SK-N-SH (cell line): ENCODE data around the gene RHOBTB3. TPM values are rescaled to one million over a fixed set of nuclear protein-coding genes. Genes with fewer than 3 reads are reported as not detected.

Source experiments
- CTCF ChIA-PET: fragments of 300-600, 350-600 bp; formaldehyde crosslinking; extraction: SDS; loops from one replicate; lab custom pipeline; 2021; lab: Yijun Ruan, JAX
- POLR2A ChIA-PET: fragments of 350-600 bp; sonication (Branson Sonifier 250); formaldehyde crosslinking; extraction: SDS; loops from one replicate; lab custom pipeline; 2020; ENCODE audit warnings: antibody characterized with exemption, inconsistent platforms; lab: Yijun Ruan, JAX
- DNase-seq: peaks from one replicate; pipeline ENCODE4 v3.0.0; 2012
- H2AFZ ChIP-seq: fragments of 200-600 bp; sonication (generic); 2 replicates; pipeline ENCODE4 v1.8.1; 2016; ENCODE audit warnings: antibody characterized with exemption, mild to moderate bottlenecking, low read depth
- H3F3A ChIP-seq: fragments of 200-600 bp; sonication (generic); replicated peaks from 2 replicates; pipeline ENCODE3; 2016; ENCODE audit warnings: antibody characterized with exemption, mild to moderate bottlenecking; ENCODE audit not compliant: insufficient read depth
- H3K27ac ChIP-seq, 2 experiments: fragments of 200-500 bp in 1 of 2; fragments of 200-600 bp in 1 of 2; sonication (Bioruptor generic) in 1 of 2; sonication (generic), shearing (Covaris generic) in 1 of 2; 2 replicates each; pipeline versions ENCODE4 v1.5.1 to v1.6.1; 2014 to 2016; ENCODE audit warnings: low read depth in 2 of 2, inconsistent platforms in 1 of 2, low read length in 1 of 2, mild to moderate bottlenecking in 1 of 2, mixed read lengths in 1 of 2
- H3K27me3 ChIP-seq: fragments of 200-600 bp; sonication (generic), shearing (Covaris generic); 2 replicates; pipeline ENCODE4 v1.6.1; 2016; ENCODE audit warnings: mixed run types; ENCODE audit not compliant: insufficient read depth
- H3K36me3 ChIP-seq, 2 experiments: fragments of 200-500 bp in 1 of 2; fragments of 200-600 bp in 1 of 2; sonication (Bioruptor generic) in 1 of 2; sonication (generic) in 1 of 2; replicated peaks in 1 of 2; 2 replicates each; pipeline versions ENCODE3 to v1.5.1; 2014 to 2016; ENCODE audit warnings: low read length in 1 of 2, mild to moderate bottlenecking in 1 of 2; ENCODE audit not compliant: insufficient read depth in 2 of 2, control insufficient read depth in 1 of 2
- H3K4me1 ChIP-seq, 2 experiments: fragments of 200-500 bp in 1 of 2; fragments of 200-600 bp in 1 of 2; sonication (Bioruptor generic) in 1 of 2; sonication (generic), shearing (Covaris generic) in 1 of 2; 2 replicates each; pipeline versions ENCODE4 v1.5.1 to v1.6.1; 2014 to 2016; ENCODE audit warnings: low read depth in 1 of 2, low read length in 1 of 2, mixed run types in 1 of 2; ENCODE audit not compliant: insufficient read depth in 2 of 2, control insufficient read depth in 1 of 2
- H3K4me2 ChIP-seq: fragments of 200-600 bp; sonication (generic), shearing (Covaris generic); 2 replicates; pipeline ENCODE4 v1.6.1; 2017; ENCODE audit warnings: mixed run types
- H3K4me3 ChIP-seq, 2 experiments: fragments of 200-500 bp in 1 of 2; fragments of 200-600 bp in 1 of 2; sonication (Bioruptor generic) in 1 of 2; sonication (generic), shearing (Covaris generic) in 1 of 2; 2 replicates each; pipeline versions ENCODE4 v1.5.1 to v1.8.1; 2014 to 2016; ENCODE audit warnings: low read depth in 2 of 2, inconsistent platforms in 1 of 2, low read length in 1 of 2, mild to moderate bottlenecking in 1 of 2, mixed read lengths in 1 of 2, moderate library complexity in 1 of 2
- H3K79me2 ChIP-seq: fragments of 200-600 bp; sonication (generic); 2 replicates; pipeline ENCODE4 v1.8.1; 2017; ENCODE audit warnings: mild to moderate bottlenecking; ENCODE audit not compliant: insufficient read depth
- H3K9ac ChIP-seq: fragments of 200-600 bp; sonication (generic); 2 replicates; pipeline ENCODE4 v1.6.1; 2017; ENCODE audit warnings: mixed run types
- H3K9me2 ChIP-seq: fragments of 200-600 bp; sonication (generic); 2 replicates; pipeline ENCODE4 v1.6.1; 2017; ENCODE audit warnings: mixed run types
- H3K9me3 ChIP-seq: fragments of 200-600 bp; sonication (generic); 2 replicates; pipeline ENCODE4 v1.6.1; 2017; ENCODE audit warnings: mixed run types, mild to moderate bottlenecking, moderate library complexity
- H4K20me1 ChIP-seq: fragments of 200-600 bp; sonication (generic); 2 replicates; pipeline ENCODE4 v1.6.1; 2017; ENCODE audit warnings: mild to moderate bottlenecking, mixed run types; ENCODE audit not compliant: insufficient read depth
- CHD2 ChIP-seq: fragments of 150-350 bp; IDR thresholded peaks from 2 replicates; pipeline ENCODE4 v1.6.1; 2018; ENCODE audit warnings: low read length; ENCODE audit not compliant: partially characterized antibody
- FOSL2 ChIP-seq: IDR thresholded peaks from 2 replicates; pipeline ENCODE4 v1.4.0; 2012; ENCODE audit warnings: low read depth, mild to moderate bottlenecking, moderate library complexity, borderline replicate concordance
- GATA2 ChIP-seq: sonication (generic); formaldehyde crosslinking; IDR thresholded peaks from 2 replicates; pipeline ENCODE4 v1.5.0; 2020; ENCODE audit warnings: mild to moderate bottlenecking, missing genetic modification reagents
- JUND ChIP-seq: IDR thresholded peaks from 2 replicates; pipeline ENCODE4 v1.4.0; 2012
- MXI1 ChIP-seq: IDR thresholded peaks from 2 replicates; pipeline ENCODE4 v1.6.1; 2012; ENCODE audit warnings: mild to moderate bottlenecking, low read depth, low read length, improper control_type of control experiment
- NFIC ChIP-seq: IDR thresholded peaks from 2 replicates; pipeline ENCODE4 v1.4.0; 2012; ENCODE audit warnings: borderline replicate concordance
- NRF1 ChIP-seq: IDR thresholded peaks from 2 replicates; pipeline ENCODE4 v1.6.1; 2012; ENCODE audit warnings: low read depth, mild to moderate bottlenecking, low read length
- PBX3 ChIP-seq: IDR thresholded peaks from 2 replicates; pipeline ENCODE4; 2012
- POLR2AphosphoS5 ChIP-seq: IDR thresholded peaks from 2 replicates; pipeline ENCODE4 v1.6.1; 2012; ENCODE audit warnings: low read depth, low read length
- RAD21 ChIP-seq: IDR thresholded peaks from 2 replicates; pipeline ENCODE4 v1.6.1; 2012; ENCODE audit warnings: mild to moderate bottlenecking, low read length
- RXRA ChIP-seq: IDR thresholded peaks from 2 replicates; pipeline ENCODE4 v1.4.0; 2012; ENCODE audit warnings: low read depth, mild to moderate bottlenecking, borderline replicate concordance
- SIN3A ChIP-seq: IDR thresholded peaks from 2 replicates; pipeline ENCODE4 v1.6.1; 2012; ENCODE audit warnings: low read depth, mild to moderate bottlenecking, low read length, moderate library complexity, borderline replicate concordance
- SMC3 ChIP-seq: IDR thresholded peaks from 2 replicates; pipeline ENCODE4 v1.6.1; 2012; ENCODE audit warnings: low read depth, low read length, improper control_type of control experiment
- TAF1 ChIP-seq: IDR thresholded peaks from 2 replicates; pipeline ENCODE4 v1.6.1; 2012; ENCODE audit warnings: low read depth, mild to moderate bottlenecking, low read length, moderate library complexity, borderline replicate concordance
- TCF12 ChIP-seq: IDR thresholded peaks from 2 replicates; pipeline ENCODE4 v1.4.0; 2012
- TEAD4 ChIP-seq: IDR thresholded peaks from 2 replicates; pipeline ENCODE4 v1.4.0; 2012; ENCODE audit warnings: mild to moderate bottlenecking, borderline replicate concordance; ENCODE audit not compliant: insufficient read depth
- WGBS: methylation state at CpG from one replicate; pipeline ENCODE4 v1.1.6; 2017; ENCODE audit warnings: low lambda C conversion rate; 5-methylcytosine and 5-hydroxymethylcytosine counted together
- polyA plus RNA-seq, 3 experiments: library from polyadenylated mRNA; depleted of rRNA; stranded (reverse); fragments of >200 nt; gene quantifications; 2 replicates each; pipeline ENCODE4 v1.2.3, GENCODE V29; 2012
- TF ChIP-seq, protein P1 (sequence below): IDR thresholded peaks from 2 replicates; pipeline ENCODE4 v1.4.0; 2012; ENCODE audit warnings: low read depth
- TF ChIP-seq, protein P2 (sequence below): IDR thresholded peaks from 2 replicates; pipeline ENCODE4 v1.4.0; 2012; ENCODE audit warnings: low read depth, borderline replicate concordance
- TF ChIP-seq, protein P3 (sequence below): fragments of 150-350 bp; IDR thresholded peaks from 2 replicates; pipeline ENCODE4 v1.6.1; 2016; ENCODE audit warnings: mild to moderate bottlenecking, low read depth, low read length

The RHOBTB3 gene, protein sequence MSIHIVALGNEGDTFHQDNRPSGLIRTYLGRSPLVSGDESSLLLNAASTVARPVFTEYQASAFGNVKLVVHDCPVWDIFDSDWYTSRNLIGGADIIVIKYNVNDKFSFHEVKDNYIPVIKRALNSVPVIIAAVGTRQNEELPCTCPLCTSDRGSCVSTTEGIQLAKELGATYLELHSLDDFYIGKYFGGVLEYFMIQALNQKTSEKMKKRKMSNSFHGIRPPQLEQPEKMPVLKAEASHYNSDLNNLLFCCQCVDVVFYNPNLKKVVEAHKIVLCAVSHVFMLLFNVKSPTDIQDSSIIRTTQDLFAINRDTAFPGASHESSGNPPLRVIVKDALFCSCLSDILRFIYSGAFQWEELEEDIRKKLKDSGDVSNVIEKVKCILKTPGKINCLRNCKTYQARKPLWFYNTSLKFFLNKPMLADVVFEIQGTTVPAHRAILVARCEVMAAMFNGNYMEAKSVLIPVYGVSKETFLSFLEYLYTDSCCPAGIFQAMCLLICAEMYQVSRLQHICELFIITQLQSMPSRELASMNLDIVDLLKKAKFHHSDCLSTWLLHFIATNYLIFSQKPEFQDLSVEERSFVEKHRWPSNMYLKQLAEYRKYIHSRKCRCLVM
- polyA plus RNA-seq (2012; rRNA removed), result 59.3 and 73.6 TPM in 2 replicates
- 50.7 and 65.7 TPM in 2 replicates for polyA plus RNA-seq (2012; cell fraction: cytosol; rRNA removed)
- 47.4 and 71.1 TPM in 2 replicates for polyA plus RNA-seq (2012; cell fraction: nucleus; rRNA removed)

DNA sequence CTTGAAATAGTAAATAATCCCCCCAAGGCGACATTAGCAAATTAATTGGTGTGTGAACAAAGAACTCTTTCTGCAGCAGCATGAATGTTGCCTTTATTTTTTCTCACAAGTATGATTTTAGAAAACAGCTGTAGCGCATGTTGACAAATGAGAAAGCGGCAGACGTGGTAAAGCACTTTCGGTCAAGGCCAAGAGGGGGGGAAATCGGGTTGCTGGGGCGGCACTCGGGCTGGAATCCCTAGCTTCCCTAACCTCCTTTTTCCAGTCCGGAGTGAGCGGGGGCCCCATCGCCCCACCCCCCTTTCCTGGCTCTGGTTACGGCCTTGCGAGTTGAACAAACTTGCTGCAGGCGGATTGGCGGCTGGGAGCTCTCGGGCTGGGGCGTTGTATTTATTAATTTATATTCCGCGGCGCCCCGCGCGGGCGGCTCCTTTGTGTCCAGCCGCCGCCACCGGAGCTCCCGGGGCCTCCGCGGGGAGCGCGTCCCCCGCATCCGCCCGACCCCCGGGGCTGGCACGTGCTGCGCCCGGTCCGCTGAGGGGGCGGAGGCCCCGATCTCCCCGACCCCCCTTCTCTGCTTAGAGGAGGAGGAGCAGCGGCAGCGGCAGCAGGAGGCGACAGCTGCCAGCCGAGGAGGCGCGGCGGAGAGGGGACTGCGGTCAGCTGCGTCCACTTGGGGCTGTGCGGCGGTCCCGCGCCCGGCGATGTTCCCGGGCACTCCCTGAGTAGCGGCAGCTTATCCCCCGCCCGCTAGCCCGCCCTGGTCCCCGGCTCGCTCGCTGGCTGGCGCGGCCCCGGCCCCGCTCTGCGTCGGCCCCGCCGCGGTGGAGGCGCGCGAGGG, at the start of gene RHOBTB3:
Gene RHOBTB3 (plus strand): TSS at position 607 of the 841 bp plus-strand sequence. CDS start 347 bp downstream, outside the sequence.
- H3K4me1 ChIP-seq, result peaks cover 22 to 38% of the 10 kb centered on the region in 2 experiments; a peak in 3 of 4 replicates
- POLR2A ChIA-PET, result interaction anchor here (0.7 to 2.7 kb wide), 8 partner anchors 10 to 324 kb away, joined by 3 to 25 read pairs (median 4); partner anchors contain the start of gene RFESD
- CTCF ChIA-PET, result interaction anchor here (0.9 to 5.5 kb wide), 12 partner anchors 11 to 118 kb away, joined by 3 to 30 read pairs (median 5); partner anchors contain the start of gene RFESD
- H3K4me3 ChIP-seq, result peak within 1 kb of the TSS; percentile 80 to 98
- H3K36me3 ChIP-seq, result peaks cover 0 to 5% of the 10 kb centered on the region in 2 experiments
- peaks cover 44% of the 10 kb centered on the region for H3K79me2 ChIP-seq
- H3K27ac ChIP-seq, result peak within 1 kb of the TSS; percentile 77 to 97
- peak within 1 kb of the TSS; percentile 72 for H2AFZ ChIP-seq
- under 1% methylated on average over 14 of the region's 78 CpGs for WGBS
- H3K9ac ChIP-seq, result peak within 1 kb of the TSS; percentile 82
- H3K4me2 ChIP-seq, result peak within 1 kb of the TSS; percentile 82
- H3F3A ChIP-seq, result peaks cover 4% of the 10 kb centered on the region
- peak; percentile 67 for TF ChIP-seq CHD2
- TF ChIP-seq TEAD4, result 0 out of 2 replicates have a peak, but pooled peaks have one; percentile 7
- no peak; the same call in 1 of the 2 replicates for TF ChIP-seq PBX3
- TF ChIP-seq, protein P1, sequence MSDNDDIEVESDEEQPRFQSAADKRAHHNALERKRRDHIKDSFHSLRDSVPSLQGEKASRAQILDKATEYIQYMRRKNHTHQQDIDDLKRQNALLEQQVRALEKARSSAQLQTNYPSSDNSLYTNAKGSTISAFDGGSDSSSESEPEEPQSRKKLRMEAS, result peak; percentile 77
- TF ChIP-seq NFIC, result peak; percentile 34; the same call in 1 of the 2 replicates
- TF ChIP-seq SMC3, result peak; percentile 24; the same call in 1 of the 2 replicates
- TF ChIP-seq NRF1, result no peak
- TF ChIP-seq SIN3A, result peak; percentile 44
- TF ChIP-seq JUND, result no peak
- TF ChIP-seq, protein P2, sequence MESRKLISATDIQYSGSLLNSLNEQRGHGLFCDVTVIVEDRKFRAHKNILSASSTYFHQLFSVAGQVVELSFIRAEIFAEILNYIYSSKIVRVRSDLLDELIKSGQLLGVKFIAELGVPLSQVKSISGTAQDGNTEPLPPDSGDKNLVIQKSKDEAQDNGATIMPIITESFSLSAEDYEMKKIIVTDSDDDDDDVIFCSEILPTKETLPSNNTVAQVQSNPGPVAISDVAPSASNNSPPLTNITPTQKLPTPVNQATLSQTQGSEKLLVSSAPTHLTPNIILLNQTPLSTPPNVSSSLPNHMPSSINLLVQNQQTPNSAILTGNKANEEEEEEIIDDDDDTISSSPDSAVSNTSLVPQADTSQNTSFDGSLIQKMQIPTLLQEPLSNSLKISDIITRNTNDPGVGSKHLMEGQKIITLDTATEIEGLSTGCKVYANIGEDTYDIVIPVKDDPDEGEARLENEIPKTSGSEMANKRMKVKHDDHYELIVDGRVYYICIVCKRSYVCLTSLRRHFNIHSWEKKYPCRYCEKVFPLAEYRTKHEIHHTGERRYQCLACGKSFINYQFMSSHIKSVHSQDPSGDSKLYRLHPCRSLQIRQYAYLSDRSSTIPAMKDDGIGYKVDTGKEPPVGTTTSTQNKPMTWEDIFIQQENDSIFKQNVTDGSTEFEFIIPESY, result no peak
- peak; percentile 20; the same call in 1 of the 2 replicates for TF ChIP-seq RXRA
- peak; percentile 53 for TF ChIP-seq MXI1
- TF ChIP-seq, protein P3, sequence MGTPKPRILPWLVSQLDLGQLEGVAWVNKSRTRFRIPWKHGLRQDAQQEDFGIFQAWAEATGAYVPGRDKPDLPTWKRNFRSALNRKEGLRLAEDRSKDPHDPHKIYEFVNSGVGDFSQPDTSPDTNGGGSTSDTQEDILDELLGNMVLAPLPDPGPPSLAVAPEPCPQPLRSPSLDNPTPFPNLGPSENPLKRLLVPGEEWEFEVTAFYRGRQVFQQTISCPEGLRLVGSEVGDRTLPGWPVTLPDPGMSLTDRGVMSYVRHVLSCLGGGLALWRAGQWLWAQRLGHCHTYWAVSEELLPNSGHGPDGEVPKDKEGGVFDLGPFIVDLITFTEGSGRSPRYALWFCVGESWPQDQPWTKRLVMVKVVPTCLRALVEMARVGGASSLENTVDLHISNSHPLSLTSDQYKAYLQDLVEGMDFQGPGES, result no peak
- no peak for TF ChIP-seq GATA2 (CRISPR knock-in tag)
- TF ChIP-seq FOSL2, result no peak
- TF ChIP-seq TCF12, result peak; percentile 45; the same call in 1 of the 2 replicates
- peak; percentile 32; the same call in 1 of the 2 replicates for TF ChIP-seq POLR2AphosphoS5
- TF ChIP-seq RAD21, result peak; percentile 23; the same call in 1 of the 2 replicates
- TF ChIP-seq TAF1, result peak; percentile 67
- H4K20me1 ChIP-seq, result no peaks in the 10 kb centered on the region
- H3K9me3 ChIP-seq, result no peaks in the 10 kb centered on the region
- H3K9me2 ChIP-seq, result no peaks in the 10 kb centered on the region
- peak; percentile 91 for DNase-seq
- H3K27me3 ChIP-seq, result no peaks in the 10 kb centered on the region
